HAP-1 (cell line): ENCODE results near the gene NUDT9.
A peak's percentile ranks its signal among the peaks of the same experiment; 100 is the strongest.
"Not testable (repeated sequence)": the region's sequence is repeated elsewhere in the genome, so short reads cannot be mapped to it uniquely, and the experiment has no call there.

Experiments used
- DNase-seq, 2 experiments: peaks; one replicate each; pipeline ENCODE4 v3.0.0-alpha.2; 2016 to 2020; ENCODE audit warnings: low spot score in 2 of 2
- H3K27me3 ChIP-seq: fragments of 250-450 bp; sonication (Bioruptor Pico); 2 replicates; pipeline ENCODE4 v1.5.1; 2020; ENCODE audit warnings: low read depth, mild to moderate bottlenecking, moderate library complexity
- H3K36me3 ChIP-seq: fragments of 250-450 bp; sonication (Bioruptor Pico); replicated peaks from 2 replicates; pipeline ENCODE4 v1.5.1; 2020; ENCODE audit warnings: mild to moderate bottlenecking
- H3K4me1 ChIP-seq: fragments of 250-450 bp; sonication (Bioruptor Pico); 2 replicates; pipeline ENCODE4 v1.5.1; 2020; ENCODE audit warnings: mild to moderate bottlenecking
- H3K4me3 ChIP-seq: fragments of 250-450 bp; sonication (Bioruptor Pico); 2 replicates; pipeline ENCODE4 v1.5.1; 2020; ENCODE audit warnings: mild to moderate bottlenecking, moderate library complexity
- H3K9me3 ChIP-seq: fragments of 250-450 bp; sonication (Bioruptor Pico); 2 replicates; pipeline ENCODE4 v1.5.1; 2020; ENCODE audit warnings: mild to moderate bottlenecking, moderate library complexity
- in situ Hi-C: fragments of 300-500 bp; cut with MboI; formaldehyde crosslinking; loops from 3 replicates; pipeline ENCODE4 v1.14.3; 2020; ENCODE audit warnings: low sequenced_read_pairs, inconsistent platforms, mixed read lengths

Gene NUDT9

GRCh38 chr4:87451537-87451936, 29.2 kb downstream of the NUDT9 start:
- DNase-seq, result no peak
- in situ Hi-C loops, result loop anchor here (25.0 kb wide), 1 partner anchor 386 kb away; the partner anchor contains the start of gene MEPE
- Histone ChIP-seq H3K4me1 (no peaks in the 10 kb centered on the region), H3K9me3 (no peaks in the 10 kb centered on the region), H3K27me3 (no peaks in the 10 kb centered on the region), H3K36me3 (no peaks in the 10 kb centered on the region; the same call in none of the 2 replicates), H3K4me3 (no peak overlapping the region)

- Histone ChIP-seq H3K27me3 (no peaks in the 10 kb centered on the region), H3K4me1 (no peaks in the 10 kb centered on the region), H3K9me3 (no peaks in the 10 kb centered on the region), H3K36me3 (no peaks in the 10 kb centered on the region), H3K4me3 (no peak overlapping the region)
- in situ Hi-C loops, result loop anchor here (25.0 kb wide), 1 partner anchor 378 kb away; the partner anchor contains the start of gene MEPE
- no peak for DNase-seq
Observed at GRCh38 chr4:87458913-87459312, 36.5 kb downstream of the NUDT9 start.

- H3K4me3 ChIP-seq, result no peak overlapping the region
- H3K27me3 ChIP-seq, result no peaks in the 10 kb centered on the region
- no peaks in the 10 kb centered on the region for H3K9me3 ChIP-seq
- H3K36me3 ChIP-seq, result no peaks in the 10 kb centered on the region
- in situ Hi-C loops, result loop anchor here (5.0 to 25.0 kb wide), 3 partner anchors 86 to 376 kb away; partner anchors contain the start of gene MEPE
- H3K4me1 ChIP-seq, result no peaks in the 10 kb centered on the region
- DNase-seq, result no peak
Observed at GRCh38 chr4:87461281-87461700, 38.9 kb downstream of the NUDT9 start.

GRCh38 chr4:87462102-87462501, 39.7 kb downstream of the NUDT9 start:
- Histone ChIP-seq H3K36me3 (no peaks in the 10 kb centered on the region), H3K4me1 (no peaks in the 10 kb centered on the region), H3K4me3 (no peak overlapping the region), H3K9me3 (no peaks in the 10 kb centered on the region), H3K27me3 (no peaks in the 10 kb centered on the region)
- in situ Hi-C loops, result loop anchor here (5.0 to 25.0 kb wide), 3 partner anchors 87 to 375 kb away; partner anchors contain the start of gene MEPE
- DNase-seq, result no peak

- DNase-seq, result peak in 1 of 2 experiments; percentile 61
- Histone ChIP-seq H3K4me1 (no peaks in the 10 kb centered on the region), H3K4me3 (no peak overlapping the region), H3K36me3 (no peaks in the 10 kb centered on the region), H3K27me3 (no peaks in the 10 kb centered on the region), H3K9me3 (no peaks in the 10 kb centered on the region)
- in situ Hi-C loops, result loop anchor here (10.0 to 25.0 kb wide), 2 partner anchors 91 to 371 kb away; partner anchors contain the start of gene MEPE
Observed at GRCh38 chr4:87465739-87466366, 43.5 kb downstream of the NUDT9 start.

GRCh38 chr4:87469390-87469789, 47.0 kb downstream of the NUDT9 start:
- Histone ChIP-seq H3K9me3 (no peaks in the 10 kb centered on the region), H3K36me3 (no peaks in the 10 kb centered on the region), H3K4me3 (no peak overlapping the region), H3K27me3 (no peaks in the 10 kb centered on the region), H3K4me1 (no peaks in the 10 kb centered on the region)
- DNase-seq, result no peak
- in situ Hi-C loops, result loop anchor here (10.0 to 25.0 kb wide), 2 partner anchors 95 to 368 kb away; partner anchors contain the start of gene MEPE

GRCh38 chr4:87476934-87477333, 54.6 kb downstream of the NUDT9 start:
- Histone ChIP-seq H3K4me1 (peaks cover 14% of the 10 kb centered on the region), H3K9me3 (no peaks in the 10 kb centered on the region), H3K36me3 (no peaks in the 10 kb centered on the region), H3K27me3 (no peaks in the 10 kb centered on the region), H3K4me3 (no peak overlapping the region)
- in situ Hi-C loops, result no loop called here
- DNase-seq, result no peak

- H3K4me3 ChIP-seq, result no peak overlapping the region
- in situ Hi-C loops, result no loop called here
- no peaks in the 10 kb centered on the region for H3K27me3 ChIP-seq
- DNase-seq, result peak; percentile 77 to 96
- peaks cover 14% of the 10 kb centered on the region for H3K4me1 ChIP-seq
- H3K9me3 ChIP-seq, result no peaks in the 10 kb centered on the region; the same call in 1 of the 2 replicates
- no peaks in the 10 kb centered on the region for H3K36me3 ChIP-seq
Observed at GRCh38 chr4:87478732-87479250, 56.4 kb downstream of the NUDT9 start.

- DNase-seq, result no peak
- H3K4me3 ChIP-seq, result no peak overlapping the region
- peaks cover 14% of the 10 kb centered on the region for H3K4me1 ChIP-seq
- H3K36me3 ChIP-seq, result no peaks in the 10 kb centered on the region
- H3K27me3 ChIP-seq, result no peaks in the 10 kb centered on the region
- H3K9me3 ChIP-seq, result no peaks in the 10 kb centered on the region; the same call in 1 of the 2 replicates
- in situ Hi-C loops, result no loop called here
Observed at GRCh38 chr4:87481377-87481776, 59.0 kb downstream of the NUDT9 start.

- in situ Hi-C loops, DNase-seq, H3K27me3 ChIP-seq, H3K9me3 ChIP-seq, H3K36me3 ChIP-seq, H3K4me3 ChIP-seq: not testable (repeated sequence)
- H3K4me1 ChIP-seq, result peaks cover 11% of the 10 kb centered on the region
Observed at GRCh38 chr4:87483247-87483646, 60.9 kb downstream of the NUDT9 start.

- H3K4me3 ChIP-seq, H3K27me3 ChIP-seq, in situ Hi-C loops, H3K4me1 ChIP-seq, H3K9me3 ChIP-seq, DNase-seq, H3K36me3 ChIP-seq: not testable (repeated sequence)
Observed at GRCh38 chr4:87488666-87489065, 66.3 kb downstream of the NUDT9 start.

- Histone ChIP-seq H3K4me3 (no peak overlapping the region), H3K27me3 (no peaks in the 10 kb centered on the region), H3K36me3 (no peaks in the 10 kb centered on the region), H3K4me1 (peaks cover 3% of the 10 kb centered on the region; the same call in 1 of the 2 replicates), H3K9me3 (no peaks in the 10 kb centered on the region)
- in situ Hi-C loops, result no loop called here
- no peak for DNase-seq
Observed at GRCh38 chr4:87489678-87490077, 67.3 kb downstream of the NUDT9 start.

- H3K27me3 ChIP-seq, result no peaks in the 10 kb centered on the region
- H3K36me3 ChIP-seq, result no peaks in the 10 kb centered on the region
- DNase-seq, result no peak
- H3K9me3 ChIP-seq, result no peaks in the 10 kb centered on the region
- in situ Hi-C loops, result no loop called here
- H3K4me1 ChIP-seq, result peaks cover 3% of the 10 kb centered on the region; the same call in 1 of the 2 replicates
- no peak overlapping the region for H3K4me3 ChIP-seq
Observed at GRCh38 chr4:87490664-87491369, 68.4 kb downstream of the NUDT9 start.

GRCh38 chr4:87491436-87491835, 69.1 kb downstream of the NUDT9 start:
- Histone ChIP-seq H3K9me3 (no peaks in the 10 kb centered on the region), H3K36me3 (no peaks in the 10 kb centered on the region), H3K4me3 (no peak overlapping the region), H3K4me1 (peaks cover 3% of the 10 kb centered on the region; the same call in 1 of the 2 replicates), H3K27me3 (no peaks in the 10 kb centered on the region)
- no peak for DNase-seq
- in situ Hi-C loops, result no loop called here
